ENCODE results near the gene HELB.
"Not testable (repeated sequence)": the region's sequence is repeated elsewhere in the genome, so short reads cannot be mapped to it uniquely, and the experiment has no call there.

HELB gene

DNA sequence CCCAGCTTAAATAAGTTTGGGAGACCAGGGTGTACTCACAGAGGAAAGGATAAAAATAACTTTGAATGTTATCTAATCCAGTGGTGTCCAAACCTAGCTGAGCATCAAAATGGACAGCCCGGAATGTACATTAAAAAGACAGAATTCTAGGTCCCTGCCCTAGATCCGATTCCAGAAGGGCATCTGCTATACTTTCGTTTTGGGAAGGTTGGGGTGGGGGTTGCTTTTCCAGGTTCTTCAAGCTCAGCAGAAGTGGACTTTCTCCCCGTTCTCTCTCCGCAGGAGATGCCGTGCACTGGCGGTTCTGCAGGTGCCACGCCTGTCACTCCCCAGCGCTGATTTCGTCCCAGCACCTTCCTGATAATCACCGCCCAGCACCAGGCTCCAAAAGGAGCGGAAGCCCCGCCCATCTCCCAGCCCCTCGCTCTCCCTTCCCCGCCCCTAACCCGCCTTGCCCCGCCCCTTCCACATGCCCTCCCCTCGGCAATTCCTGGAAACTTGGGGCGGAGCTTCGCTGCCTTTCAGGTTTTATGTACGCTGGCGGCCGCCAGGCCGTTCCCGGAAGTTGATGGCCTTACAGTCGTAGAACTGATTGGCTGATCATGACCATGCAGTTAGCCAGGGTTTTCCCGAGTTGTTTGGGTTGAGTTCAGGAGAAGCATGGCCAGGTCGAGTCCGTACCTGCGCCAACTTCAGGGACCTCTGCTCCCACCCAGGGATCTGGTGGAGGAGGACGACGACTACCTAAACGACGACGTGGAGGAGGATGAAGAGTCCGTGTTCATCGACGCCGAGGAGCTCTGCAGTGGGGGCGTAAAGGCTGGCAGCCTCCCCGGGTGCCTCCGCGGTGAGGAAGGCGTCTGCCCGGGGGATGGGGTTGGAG, at the start of gene HELB:
Gene HELB, plus strand, starts transcription at position 550 of the 883 bp plus-strand sequence. Its CDS starts 111 bp downstream, at position 661.
- DNase-seq: peak; percentile 94

DNA sequence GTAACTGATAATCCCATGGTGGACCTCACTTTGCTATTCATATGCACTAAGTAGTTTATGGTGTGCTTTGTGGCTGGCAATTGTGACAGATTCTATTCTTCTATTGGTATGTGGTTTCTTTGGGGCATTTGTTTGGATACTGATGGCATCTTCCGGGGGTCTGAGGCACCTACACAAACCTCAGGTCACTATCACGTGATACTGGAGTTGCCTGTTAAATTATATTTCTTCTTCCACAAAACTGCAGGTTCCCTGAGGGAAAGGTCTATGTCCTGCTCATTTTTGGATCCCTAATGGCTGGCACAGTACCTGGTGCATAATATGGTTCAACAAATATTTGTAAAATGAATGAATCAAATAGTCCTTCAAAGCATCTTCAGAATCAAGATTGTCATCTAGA, 49.5 kb upstream of the HELB start:
- no peak for DNase-seq

DNA sequence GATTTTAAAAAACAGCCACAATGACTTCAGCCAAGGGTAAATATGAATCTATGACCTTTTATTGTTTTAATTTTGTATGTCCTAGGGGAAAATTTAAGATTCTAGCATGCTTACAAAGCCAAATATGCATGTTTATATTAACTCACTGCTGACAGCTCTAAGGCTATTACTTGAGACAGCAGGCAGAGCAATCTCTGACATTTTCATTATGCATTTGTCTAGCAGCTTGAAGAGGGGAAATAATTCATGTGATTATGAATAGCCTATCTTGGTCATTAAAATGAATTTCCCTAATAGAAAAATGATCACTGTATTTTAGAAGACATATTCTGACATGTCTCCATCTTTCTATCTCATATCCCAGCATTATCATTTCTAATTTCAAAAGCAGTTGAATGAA, 46.6 kb upstream of the HELB start:
- DNase-seq: no peak

DNA sequence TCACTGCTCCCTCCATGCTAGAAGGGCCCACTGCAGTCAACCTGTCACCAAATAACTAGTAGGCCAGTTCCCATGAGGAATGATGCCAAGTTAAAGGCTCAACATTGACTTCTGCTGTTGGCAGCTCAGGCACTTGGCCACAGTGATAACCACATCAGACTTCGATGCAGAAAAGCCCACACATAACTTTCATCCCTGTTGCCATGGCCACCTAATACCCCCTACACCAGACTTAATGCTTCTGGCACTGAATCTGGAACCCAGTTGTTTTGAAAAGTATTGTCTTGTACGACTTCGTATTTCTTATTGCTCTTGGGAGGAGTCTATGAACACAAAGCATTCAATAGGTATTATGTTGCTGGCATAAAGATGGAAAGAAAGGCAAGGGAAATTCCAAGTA, 44.3 kb upstream of the HELB start:
- no peak for DNase-seq

DNA sequence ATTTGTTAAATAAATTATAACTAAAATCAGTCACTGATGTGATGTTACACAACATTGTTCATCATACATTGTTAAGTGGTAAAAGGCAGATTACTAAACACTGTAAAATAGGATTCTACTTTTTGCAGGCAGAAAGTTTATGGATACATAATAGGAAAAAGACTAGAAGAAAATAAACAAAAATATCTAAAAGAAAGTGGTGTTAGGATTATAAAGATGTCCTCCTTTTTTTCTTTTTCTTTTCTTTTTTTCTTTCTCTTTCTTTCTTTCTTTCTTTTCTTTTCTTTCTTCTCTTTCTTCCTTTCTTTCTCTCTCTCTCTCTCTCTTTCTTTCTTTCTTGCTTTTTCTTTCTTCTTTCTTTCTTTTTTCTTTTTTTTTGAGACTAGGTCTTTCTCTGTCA, 39.6 kb upstream of the HELB start:
- no peak for DNase-seq

DNA sequence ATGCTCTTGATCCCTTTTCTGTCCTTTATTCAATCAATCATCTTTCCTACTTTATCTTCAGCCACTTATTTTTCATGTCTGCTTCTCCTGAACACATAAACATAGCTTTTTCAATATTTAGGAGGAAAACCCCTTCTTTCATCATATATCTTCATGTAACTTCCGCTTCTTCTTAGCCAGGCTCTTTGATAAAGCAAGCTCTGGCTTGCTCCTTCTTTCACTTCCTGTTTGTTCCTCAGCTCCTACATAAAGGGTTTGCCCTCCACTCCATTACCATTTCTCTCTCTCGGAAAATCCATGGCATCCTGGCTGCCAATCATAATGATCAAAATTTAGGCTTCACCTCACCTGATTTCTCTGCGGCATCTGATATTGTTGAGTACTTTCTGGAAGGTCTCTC, 33.7 kb upstream of the HELB start:
- no peak for DNase-seq

DNA sequence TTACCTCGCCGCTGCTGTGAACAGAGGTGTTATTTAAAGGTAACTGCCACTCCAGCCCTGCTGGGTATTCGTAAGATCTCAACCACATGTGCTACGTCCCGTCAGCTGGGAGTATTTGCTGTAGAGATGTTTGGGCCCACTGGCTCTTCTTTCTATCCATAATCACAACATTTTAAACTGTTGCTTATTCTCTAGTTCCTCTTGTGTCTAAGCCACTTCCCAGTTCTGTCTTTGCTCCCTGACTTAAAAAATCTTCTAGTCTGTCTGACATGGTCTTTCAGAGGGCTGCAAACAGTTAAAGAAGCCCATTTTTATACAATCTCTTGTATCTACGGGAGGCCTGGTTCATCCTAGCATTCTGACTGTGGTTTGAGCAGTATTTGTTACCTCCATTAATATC, 33.2 kb upstream of the HELB start:
- DNase-seq: no peak

DNA sequence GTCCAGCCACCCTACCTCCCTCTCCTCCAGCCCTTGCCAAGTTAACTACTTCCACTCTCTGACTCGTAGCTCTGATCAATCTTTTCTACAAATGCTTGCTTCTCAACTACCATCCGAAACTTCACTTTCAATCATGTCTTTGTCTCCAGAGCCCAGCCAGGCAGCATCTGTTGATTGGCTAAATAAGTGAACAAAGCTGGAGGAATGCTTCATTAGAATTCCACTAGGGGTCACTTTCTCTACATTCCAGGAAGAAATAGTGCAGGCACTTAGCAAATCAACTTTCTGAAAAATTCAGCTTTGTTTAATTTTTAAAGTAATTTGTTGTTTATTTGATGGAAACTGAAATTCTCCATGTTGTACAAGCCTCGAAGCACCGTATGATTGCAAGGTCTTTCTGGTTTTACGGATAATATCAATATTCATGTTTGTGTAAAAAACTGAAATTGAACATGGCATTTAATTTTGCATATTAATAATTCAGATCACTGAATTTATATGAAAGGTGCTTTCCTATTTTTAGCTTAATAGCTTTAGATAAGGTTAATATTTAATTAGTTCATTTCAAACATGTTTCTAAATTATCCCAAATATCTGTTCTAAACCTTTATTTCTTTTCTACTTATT, 32.4 kb upstream of the HELB start:
- peak; percentile 63 for DNase-seq

DNA sequence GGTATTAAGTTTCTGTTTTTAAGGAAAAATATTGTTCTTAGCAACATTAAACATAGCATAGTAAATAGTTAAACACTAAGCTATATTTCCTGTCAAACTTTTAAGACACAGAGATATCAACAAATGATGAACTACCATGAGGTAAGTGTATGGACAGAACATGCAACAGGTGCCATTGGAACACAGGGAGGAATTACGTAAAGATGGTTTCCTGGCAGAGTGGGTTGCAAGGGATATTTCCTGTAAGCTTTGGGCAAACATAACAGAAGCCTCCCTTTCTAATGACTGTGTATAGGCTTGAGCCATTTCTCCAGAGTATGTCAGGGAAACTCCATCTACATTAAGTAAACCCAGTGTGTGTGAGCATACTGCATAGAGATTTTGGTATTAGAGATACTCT, 31.7 kb upstream of the HELB start:
- no peak for DNase-seq

DNA sequence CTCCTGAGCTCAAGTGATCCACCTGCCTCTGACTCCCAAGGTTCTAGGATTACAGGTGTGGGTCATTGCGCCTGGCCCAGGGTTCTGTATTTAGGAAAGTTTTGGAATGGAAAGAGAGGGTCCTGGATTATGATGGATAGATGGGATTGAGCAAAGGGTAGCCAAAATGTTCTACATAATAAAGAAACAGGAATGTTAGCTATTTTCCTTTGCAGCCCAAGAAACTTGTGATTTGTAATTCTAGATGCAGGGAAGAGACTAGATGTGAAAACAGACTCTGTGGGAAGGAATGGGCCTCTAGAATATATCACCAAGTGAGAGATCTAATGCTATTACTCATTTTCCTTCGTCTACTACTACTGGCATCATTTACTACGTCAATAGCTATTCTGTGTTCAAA, 29.6 kb upstream of the HELB start:
- no peak for DNase-seq

DNA sequence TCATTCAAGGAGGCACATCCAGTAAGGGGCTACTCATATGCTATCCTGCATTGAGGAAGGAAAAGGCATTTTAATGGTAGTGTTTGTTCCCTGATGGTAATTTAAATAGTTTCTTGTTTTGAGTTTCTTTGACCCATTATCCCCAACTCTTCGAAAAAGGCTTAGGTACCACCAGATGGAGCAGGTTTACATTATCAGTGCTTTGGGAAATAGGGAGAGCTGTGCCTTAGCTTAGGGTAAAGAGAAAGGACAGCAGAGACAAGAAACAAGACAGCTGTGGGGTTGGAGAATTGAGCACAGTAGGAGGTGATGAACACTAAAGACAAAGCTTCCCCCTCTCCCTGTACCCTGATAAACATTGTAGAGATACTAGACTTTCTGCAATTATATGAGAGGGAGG, 29.1 kb upstream of the HELB start:
- DNase-seq: no peak

DNA sequence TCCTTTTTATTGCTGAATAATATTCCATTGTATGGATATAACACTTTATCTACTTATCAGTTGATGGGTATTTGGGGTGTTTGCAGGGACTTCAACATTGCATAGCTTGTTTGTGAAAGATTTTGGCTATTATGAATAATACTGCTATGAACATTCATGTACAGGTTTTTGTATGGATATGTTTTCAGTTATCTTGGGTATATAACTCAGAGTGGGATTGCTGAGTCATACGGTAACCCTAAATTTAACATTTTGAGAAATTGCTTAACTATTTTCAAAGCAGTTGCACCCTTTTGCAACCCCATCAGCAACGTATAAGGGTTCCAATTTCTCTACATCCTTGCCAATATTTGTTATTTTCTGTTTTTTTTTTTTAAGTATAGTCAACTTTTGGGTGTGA, 27.3 kb upstream of the HELB start:
- no peak for DNase-seq

DNA sequence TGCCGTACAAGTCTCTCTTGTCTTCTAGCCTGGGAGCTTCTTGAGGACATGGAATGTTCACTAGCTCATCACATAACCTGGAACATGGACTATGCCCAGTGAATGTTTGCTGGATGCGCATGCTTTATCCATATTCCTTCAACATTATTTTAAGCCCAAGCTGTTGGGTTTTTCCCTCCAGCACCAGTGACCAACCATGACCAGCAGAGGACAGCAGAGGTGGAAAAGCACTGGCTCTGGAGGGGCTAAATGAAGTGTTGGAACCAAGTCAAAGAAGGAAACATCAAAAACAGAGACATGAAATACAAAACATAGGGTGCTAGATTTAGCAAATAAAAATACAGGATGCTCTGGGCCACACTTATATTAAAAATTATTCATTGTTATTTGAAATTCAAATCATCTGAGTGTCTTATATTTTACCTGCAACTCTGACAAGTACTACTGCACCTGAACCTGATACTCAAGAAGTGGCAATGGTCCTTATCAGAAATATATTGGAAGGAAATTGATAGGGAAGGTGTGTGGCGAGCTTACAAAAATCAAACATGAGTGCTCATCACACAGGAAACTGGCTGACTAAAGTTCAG, 23.1 kb upstream of the HELB start:
- DNase-seq: no peak

DNA sequence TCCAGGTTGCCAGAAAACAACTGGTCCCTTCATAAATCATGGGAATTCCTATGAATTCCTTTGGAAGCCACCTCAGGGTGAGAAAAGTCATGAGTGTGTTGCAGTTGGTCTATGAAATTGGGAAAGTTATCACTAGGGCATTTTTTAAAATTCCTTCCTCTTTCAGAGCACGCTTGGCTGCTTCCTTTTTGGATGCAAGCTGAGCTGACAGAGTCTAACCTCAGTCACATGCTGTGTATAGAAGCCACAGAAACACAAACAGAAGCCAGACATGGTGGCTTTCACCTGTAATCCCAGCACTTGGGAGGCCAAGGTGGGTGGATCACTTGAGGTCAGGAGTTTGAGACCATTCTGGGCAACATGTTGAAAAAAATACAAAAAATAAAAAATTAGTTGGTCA, 21.7 kb upstream of the HELB start:
- DNase-seq: no peak

DNA sequence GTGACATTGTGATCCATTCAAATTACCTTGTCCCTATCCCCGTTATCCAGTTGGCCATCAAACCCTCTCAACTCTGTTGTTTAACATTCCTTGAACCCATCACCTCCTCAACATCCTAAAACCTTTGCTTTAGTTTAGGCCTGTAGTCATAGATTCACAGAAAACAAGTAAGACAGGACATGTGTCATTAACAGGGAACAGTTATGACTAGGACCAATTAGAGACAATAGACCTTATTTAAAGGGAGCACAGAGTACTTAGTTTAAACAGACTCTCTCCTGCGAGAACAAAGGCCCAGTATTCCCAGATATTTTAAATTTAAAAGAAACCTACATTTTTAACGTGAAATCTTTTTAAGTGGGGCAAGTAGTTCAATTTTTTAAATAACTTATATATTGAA, 20.0 kb upstream of the HELB start:
- no peak for DNase-seq

DNA sequence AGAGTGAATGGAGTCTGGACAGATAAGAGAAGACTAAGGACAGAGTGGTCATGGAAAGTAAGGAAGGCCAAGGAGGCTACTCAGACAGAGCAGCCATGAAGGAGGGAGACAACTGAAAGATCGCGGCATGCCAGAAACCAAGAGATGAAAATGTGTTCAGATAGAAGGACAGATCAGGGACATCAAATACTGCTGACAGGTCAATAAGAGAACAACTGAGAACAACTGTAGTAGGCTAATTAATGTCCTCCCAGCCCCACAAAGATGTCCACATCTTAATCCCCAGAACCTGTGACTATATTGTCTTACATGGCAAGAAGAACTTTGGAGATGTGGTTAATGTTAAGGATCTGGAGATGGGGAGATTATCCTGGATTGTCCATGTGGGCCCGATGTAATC, 15.0 kb upstream of the HELB start:
- no peak for DNase-seq

DNA sequence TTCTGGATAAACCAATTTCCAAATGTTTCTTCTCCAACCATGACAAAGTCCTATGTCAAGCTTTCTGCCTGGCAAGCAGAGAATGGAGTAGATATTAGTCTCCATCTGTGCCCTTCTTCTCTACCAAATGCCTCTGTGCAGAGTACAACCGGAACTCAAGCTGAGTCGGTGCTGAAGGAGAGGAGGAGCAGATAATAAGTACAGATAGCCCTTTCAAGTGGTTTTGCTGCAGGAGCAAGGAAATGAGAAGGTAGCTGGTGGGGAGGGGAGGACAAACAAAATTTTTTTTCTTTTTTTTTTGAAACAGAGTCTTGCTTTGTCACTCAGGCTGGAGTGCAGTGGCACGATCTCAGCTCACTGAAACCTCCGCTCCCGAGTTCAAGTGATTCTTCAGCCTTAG, 14.2 kb upstream of the HELB start:
- no peak for DNase-seq

DNA sequence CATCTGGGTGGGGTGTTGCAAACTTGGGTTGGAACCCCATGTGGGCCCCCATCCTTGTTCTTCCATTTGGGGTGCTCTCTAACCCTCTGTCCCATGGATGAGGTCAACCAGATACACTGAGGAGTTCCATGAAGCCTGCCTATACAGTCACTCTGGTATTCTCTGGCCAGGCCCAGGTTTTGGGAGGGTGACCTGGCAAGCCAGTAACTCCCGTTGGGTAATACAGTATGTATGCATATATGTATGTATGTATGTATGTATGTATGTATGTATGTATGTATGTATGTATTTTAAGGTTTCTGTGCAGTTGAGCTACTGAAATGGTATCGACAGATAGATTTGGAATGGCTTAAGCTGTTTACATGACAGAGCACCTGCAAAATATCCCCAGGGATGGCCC, 12.8 kb upstream of the HELB start:
- DNase-seq: no peak

DNA sequence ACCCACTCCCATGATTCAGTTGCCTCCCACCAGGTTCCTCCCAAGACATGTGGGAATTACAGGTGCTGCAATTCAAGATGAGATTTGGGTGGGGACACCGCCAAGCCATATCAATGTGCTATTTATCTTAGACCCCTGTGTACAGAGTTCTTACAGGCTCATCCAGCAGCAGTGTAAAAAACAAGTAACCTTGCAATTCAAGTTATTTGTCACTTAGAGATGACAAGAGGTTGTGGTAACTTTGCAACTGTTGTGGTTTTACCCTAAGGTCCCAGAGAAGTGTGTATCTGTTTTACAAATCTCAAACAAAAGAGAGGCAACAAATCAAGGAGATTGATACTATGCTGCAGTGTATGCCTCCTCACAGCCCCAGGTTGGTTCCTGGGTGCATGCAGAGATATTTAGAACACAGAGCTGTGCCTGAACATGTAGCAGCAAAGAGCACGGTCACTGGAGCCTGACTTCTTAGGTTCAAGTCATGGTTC, 11.5 kb upstream of the HELB start:
- DNase-seq: no peak

DNA sequence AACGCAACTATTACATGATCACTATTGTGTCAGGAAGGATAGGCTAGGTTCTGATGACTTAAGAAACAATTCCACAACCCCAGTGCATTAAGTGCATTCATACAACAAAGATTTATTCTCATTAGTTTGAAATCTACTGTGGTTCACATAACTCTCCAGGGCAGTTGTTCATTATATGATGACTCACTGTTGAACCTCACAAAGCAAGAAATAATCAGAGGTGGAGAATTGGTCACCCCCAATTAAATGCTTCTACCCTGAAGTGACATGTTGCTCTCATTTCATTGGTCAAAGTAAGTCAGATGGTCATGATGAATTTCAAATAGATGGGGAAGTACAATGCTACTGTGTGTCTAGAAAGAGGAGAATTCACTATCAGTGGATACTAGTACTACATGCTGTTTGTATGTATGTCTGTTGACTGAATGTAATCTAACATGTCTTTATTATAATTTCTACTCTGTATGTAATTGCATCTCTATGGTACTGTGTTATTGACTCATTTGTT, 6.1 kb upstream of the HELB start:
- no peak for DNase-seq

DNA sequence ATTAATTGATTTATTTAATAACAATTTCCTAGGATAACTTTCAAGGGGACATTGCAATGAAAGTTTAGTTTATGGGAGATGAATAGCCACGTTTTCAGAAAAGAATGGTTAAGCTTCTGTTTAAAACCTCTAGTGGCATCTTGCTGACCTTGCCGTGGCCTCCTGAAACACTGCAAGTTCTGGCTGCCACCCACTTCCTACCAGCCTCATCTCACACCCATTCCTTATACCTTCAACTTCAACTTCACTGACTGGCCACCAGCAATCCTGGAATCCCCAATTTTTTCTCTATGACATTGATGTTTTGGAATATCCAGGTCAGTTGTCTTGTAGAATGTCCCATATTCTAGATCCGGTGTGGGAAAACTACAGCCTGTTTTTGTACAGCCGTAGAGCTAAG, 5.2 kb upstream of the HELB start:
- no peak for DNase-seq

DNA sequence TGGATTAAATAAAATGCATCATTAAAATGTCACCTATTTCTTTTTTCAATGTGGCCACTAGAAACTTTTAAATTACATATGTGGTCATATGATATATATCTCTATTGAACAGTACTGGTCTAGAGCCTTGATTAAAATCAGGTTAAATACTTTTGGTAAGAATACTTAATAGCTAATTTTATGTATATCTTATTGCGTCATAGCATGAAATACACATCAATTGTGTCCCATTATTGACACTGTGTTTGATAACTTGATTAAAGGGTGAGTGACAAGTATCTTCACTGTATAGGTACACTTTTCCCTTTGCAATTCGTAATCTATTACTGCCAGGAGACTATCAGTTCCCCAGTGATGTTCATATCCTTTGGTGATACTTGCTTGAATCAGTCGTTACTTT, 4.4 kb upstream of the HELB start:
- no peak for DNase-seq

DNA sequence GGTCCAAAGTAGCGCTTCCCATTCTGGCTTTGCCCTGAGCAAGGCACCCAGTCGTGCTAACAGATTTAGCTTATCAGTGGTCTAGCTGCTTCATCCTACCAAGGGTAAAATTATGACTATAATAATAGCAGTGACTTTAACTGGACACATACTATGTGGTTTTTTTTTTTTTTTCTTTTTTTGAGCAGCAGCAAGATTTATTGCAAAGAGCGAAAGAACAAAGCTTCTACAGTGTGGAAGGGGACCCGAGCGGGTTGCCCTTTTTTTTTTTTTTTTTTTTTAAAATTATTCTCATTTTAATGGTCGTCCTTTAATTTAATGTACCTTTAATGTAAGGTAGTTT, 505 bp downstream of the HELB start:
- DNase-seq: no peak

DNA sequence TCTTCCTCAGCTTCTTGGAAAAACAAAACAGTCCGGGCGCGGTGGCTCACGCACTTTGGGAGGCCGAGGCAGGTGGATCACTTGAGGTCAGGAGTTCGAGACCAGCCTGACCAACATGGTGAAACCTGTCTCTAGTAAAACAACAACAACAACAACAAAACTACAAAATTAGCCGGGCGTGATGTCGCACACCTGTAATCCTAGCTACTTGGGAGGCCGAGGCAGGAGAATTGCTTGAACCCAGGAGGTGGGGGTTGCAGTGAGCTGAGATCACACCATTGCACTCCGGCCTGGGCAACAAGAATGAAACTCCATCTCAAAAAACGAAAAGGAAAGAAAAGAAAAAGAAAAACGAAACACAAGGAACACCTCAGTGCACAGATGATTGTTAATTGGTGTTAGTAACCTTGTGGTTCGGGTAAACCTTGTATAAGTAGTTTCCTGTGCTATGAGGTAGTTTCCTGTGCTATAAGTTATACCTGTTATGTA, 1.1 kb downstream of the HELB start:
- not testable (repeated sequence) for DNase-seq

Data from HCEC 1CT (cell line).